Chondrocyte (in vitro differentiated cells): Measurements from ENCODE around the gene SPECC1L. TPM values are rescaled to one million over a fixed set of nuclear protein-coding genes. Genes with fewer than 3 reads are reported as not detected.
"Not testable (repeated sequence)": the region's sequence is repeated elsewhere in the genome, so short reads cannot be mapped to it uniquely, and the experiment has no call there.

Experiments used
- DNase-seq: peaks from one replicate; pipeline ENCODE4 v3.0.0; 2021; ENCODE audit warnings: mixed read lengths, low spot score
- H3K27ac Mint-ChIP-seq: one replicate; pipeline ENCODE4 v1.8.0; 2021; ENCODE audit warnings: mild to moderate bottlenecking, moderate library complexity, mixed read lengths; ENCODE audit not compliant: unreplicated experiment
- H3K27me3 Mint-ChIP-seq: 2 replicates; pipeline ENCODE4 v1.8.0; 2021; ENCODE audit warnings: low read depth, mixed read lengths
- H3K36me3 Mint-ChIP-seq: 2 replicates; pipeline ENCODE4 v1.8.0; 2021; ENCODE audit warnings: low read depth, mixed read lengths
- H3K4me1 Mint-ChIP-seq: 2 replicates; pipeline ENCODE4 v1.8.0; 2021; ENCODE audit warnings: low read depth, mild to moderate bottlenecking, mixed read lengths
- H3K4me3 Mint-ChIP-seq: one replicate; pipeline ENCODE4 v1.8.0; 2021; ENCODE audit warnings: mild to moderate bottlenecking, moderate library complexity, mixed read lengths; ENCODE audit not compliant: unreplicated experiment
- H3K9me3 Mint-ChIP-seq: 2 replicates; pipeline ENCODE4 v1.8.0; 2021; ENCODE audit warnings: low read depth, mixed read lengths
- total RNA-seq: library from RNA; stranded (reverse); gene quantifications from 3 replicates; pipeline ENCODE4 v1.2.1, GENCODE V29; 2021
- TF ChIP-seq, protein P1 (sequence below): fragments of 200-600 bp; sonication (generic); IDR thresholded peaks from 2 replicates; pipeline ENCODE4 v1.5.0; 2021; ENCODE audit warnings: antibody characterized with exemption, mild to moderate bottlenecking, moderate library complexity

SPECC1L gene
- total RNA-seq, 1 donor from 2014 or later, result 91.3 TPM

DNA sequence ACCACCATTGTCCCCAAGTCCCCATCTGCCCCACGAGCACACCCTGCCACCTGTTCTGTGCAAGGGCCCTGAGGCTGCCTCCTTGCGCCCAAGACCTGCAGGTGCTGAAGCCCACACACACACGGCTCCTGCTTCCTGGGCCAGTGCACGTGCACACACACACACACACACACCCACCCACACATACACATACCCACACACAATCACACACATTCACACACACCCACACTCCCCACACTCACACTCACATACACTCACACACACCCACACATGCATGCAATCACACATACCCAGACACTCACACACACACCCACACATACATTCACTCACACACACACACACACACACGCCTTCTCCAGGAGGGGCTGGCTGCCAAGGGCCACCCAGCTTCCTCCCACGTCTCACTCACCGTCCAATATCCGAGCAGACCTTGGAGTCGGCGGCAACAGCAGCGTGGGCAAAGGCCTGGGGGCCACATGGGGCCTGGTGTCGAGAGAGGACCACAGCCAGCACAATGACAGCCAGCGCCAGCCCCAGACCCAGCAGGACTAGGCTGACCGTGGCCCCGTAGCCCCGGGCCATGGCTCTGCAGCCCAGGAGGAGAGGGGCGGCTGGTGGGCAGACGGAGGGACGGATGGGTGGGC, 26.4 kb upstream of the SPECC1L start:
- Mint-ChIP-seq H3K36me3 (no peaks in the 10 kb centered on the region), H3K4me1 (peaks cover 64% of the 10 kb centered on the region), H3K27ac (peak overlapping the region; percentile 93), H3K4me3 (peak overlapping the region; percentile 77), H3K9me3 (no peaks in the 10 kb centered on the region), H3K27me3 (no peaks in the 10 kb centered on the region)
- TF ChIP-seq, protein P1, sequence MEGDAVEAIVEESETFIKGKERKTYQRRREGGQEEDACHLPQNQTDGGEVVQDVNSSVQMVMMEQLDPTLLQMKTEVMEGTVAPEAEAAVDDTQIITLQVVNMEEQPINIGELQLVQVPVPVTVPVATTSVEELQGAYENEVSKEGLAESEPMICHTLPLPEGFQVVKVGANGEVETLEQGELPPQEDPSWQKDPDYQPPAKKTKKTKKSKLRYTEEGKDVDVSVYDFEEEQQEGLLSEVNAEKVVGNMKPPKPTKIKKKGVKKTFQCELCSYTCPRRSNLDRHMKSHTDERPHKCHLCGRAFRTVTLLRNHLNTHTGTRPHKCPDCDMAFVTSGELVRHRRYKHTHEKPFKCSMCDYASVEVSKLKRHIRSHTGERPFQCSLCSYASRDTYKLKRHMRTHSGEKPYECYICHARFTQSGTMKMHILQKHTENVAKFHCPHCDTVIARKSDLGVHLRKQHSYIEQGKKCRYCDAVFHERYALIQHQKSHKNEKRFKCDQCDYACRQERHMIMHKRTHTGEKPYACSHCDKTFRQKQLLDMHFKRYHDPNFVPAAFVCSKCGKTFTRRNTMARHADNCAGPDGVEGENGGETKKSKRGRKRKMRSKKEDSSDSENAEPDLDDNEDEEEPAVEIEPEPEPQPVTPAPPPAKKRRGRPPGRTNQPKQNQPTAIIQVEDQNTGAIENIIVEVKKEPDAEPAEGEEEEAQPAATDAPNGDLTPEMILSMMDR, result no peak
- peak; percentile 87 for DNase-seq

- not testable (repeated sequence) for H3K9me3 Mint-ChIP-seq
Observed at GRCh38 chr22:24245030-24245431, 25.6 kb upstream of the SPECC1L start, which contains the start of gene GGT5. Gene GGT5, minus strand, starts transcription at chr22:24245082. Its CDS starts 357 bp downstream, at chr22:24244725.

GRCh38 chr22:24245584-24246561, 24.8 kb upstream of the SPECC1L start:
- not testable (repeated sequence) for H3K9me3 Mint-ChIP-seq, H3K27me3 Mint-ChIP-seq, H3K36me3 Mint-ChIP-seq
- Mint-ChIP-seq H3K4me3 (peak overlapping the region; percentile 59), H3K27ac (peak overlapping the region; percentile 93), H3K4me1 (peaks cover 64% of the 10 kb centered on the region)
- DNase-seq, result peak; percentile 90

More at GRCh38 chr22:24245030-24245431, 25.6 kb upstream of the SPECC1L start, which contains the start of gene GGT5:
- Mint-ChIP-seq H3K4me3 (peak within 1 kb of the TSS; percentile 77), H3K27ac (peak within 1 kb of the TSS; percentile 93), H3K4me1 (peaks cover 64% of the 10 kb centered on the region)
- DNase-seq, result peak; percentile 63
- H3K36me3 Mint-ChIP-seq, H3K27me3 Mint-ChIP-seq: not testable (repeated sequence)

DNA sequence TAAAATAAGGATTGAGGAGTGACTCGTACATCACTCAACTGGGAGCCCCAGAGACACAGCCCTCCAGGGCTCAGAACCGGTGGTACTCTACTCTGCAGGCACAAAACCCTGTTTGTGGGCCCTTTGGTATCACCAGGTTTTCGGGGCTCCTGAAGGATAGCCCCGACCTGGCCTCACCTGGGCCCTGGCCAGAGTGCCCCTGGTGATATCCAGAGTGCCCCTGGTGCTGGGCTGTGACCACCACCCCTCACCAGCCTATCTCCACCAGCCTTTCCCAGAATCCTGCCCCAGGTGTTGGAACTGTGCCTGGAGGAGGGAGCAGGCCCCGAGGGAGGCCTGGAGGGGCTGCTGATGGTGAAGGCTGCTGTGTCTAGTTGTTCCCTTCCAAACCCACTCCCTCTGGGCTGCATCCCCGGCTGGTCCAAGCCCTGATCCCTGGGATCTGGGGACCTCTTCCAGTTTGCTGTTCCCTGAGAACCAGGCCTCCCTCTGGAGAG, 23.6 kb upstream of the SPECC1L start:
- peak overlapping the region; percentile 93 for H3K27ac Mint-ChIP-seq
- H3K9me3 Mint-ChIP-seq, result no peaks in the 10 kb centered on the region
- peaks cover 58% of the 10 kb centered on the region for H3K4me1 Mint-ChIP-seq
- peak; percentile 58 for DNase-seq
- no peaks in the 10 kb centered on the region for H3K27me3 Mint-ChIP-seq
- no peaks in the 10 kb centered on the region for H3K36me3 Mint-ChIP-seq
- no peak overlapping the region for H3K4me3 Mint-ChIP-seq
- TF ChIP-seq, protein P1, result no peak

DNA sequence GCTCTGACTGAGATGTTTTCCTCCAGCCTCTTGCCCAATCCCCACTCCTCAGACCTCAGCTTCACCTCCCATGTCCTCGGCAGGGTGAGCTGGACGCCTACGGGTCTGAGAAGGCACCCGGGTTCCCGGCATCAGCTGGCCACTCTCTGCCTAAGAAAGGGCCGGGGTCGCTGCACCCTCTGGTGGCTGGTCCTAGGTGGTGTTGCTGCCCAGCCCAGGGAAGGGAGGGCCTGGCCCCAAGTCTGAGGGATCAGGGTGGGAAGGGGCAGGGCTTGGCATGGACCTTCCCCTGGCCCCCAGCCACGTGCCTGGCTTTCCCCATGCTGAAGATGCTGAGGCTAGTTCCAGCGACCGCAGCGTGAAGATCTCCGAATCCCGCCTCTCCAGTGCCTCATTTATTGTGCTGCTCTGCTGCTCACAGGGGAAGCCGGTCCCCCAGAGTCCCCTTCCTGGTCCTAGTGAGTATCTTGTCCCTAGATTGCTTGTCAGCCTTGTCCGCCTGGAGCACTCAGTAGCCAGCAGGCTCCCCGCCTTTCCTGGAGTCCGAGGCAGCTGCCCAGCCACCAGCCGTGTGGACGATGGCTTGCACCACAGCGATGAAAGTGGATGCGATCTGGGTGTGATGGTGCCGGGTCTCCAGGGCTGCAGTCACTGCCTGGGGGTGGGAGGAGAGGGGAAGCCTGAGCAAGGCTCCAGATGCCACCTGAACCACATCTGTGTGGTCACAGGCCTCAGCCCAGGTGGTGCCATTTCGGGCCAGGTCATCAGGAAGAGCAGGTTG, 22.9 kb upstream of the SPECC1L start:
- H3K9me3 Mint-ChIP-seq, result no peaks in the 10 kb centered on the region
- peaks cover 51% of the 10 kb centered on the region for H3K4me1 Mint-ChIP-seq
- TF ChIP-seq, protein P1, result peak; percentile 90
- H3K27ac Mint-ChIP-seq, result peak overlapping the region; percentile 93
- no peaks in the 10 kb centered on the region for H3K36me3 Mint-ChIP-seq
- peak; percentile 97 for DNase-seq
- H3K27me3 Mint-ChIP-seq, result no peaks in the 10 kb centered on the region
- H3K4me3 Mint-ChIP-seq, result no peak overlapping the region

- DNase-seq, result peak; percentile 81
- H3K4me1 Mint-ChIP-seq, result peaks cover 42% of the 10 kb centered on the region
- not testable (repeated sequence) for H3K4me3 Mint-ChIP-seq, H3K9me3 Mint-ChIP-seq, H3K27ac Mint-ChIP-seq, H3K27me3 Mint-ChIP-seq, H3K36me3 Mint-ChIP-seq
Observed at GRCh38 chr22:24248611-24249010, 22.0 kb upstream of the SPECC1L start.

- H3K27ac Mint-ChIP-seq, H3K36me3 Mint-ChIP-seq, H3K27me3 Mint-ChIP-seq, H3K9me3 Mint-ChIP-seq, H3K4me3 Mint-ChIP-seq, DNase-seq: not testable (repeated sequence)
- H3K4me1 Mint-ChIP-seq, result peaks cover 34% of the 10 kb centered on the region
Observed at GRCh38 chr22:24249413-24249812, 21.2 kb upstream of the SPECC1L start.

DNA sequence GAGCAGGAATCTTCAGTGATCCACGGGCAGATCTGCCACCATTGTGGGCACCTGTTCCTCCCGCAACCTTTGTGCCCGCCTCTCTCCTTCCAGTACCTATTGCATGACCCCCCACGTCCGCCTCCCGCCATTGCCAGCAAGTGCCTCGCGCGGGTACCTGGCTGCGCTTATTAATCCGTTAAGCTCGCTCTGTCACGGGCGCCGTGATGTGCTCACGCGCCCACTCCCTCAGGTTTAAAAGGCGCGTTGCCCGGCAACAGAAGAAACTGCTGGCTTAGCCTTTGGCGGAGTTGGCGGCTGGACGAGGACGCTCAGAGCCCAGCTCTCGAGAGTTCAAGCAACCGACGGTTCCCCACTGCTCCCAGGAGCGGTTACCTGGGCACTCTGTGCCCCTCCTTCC, 19.3 kb upstream of the SPECC1L start:
- H3K27me3 Mint-ChIP-seq, result not testable (repeated sequence)

DNA sequence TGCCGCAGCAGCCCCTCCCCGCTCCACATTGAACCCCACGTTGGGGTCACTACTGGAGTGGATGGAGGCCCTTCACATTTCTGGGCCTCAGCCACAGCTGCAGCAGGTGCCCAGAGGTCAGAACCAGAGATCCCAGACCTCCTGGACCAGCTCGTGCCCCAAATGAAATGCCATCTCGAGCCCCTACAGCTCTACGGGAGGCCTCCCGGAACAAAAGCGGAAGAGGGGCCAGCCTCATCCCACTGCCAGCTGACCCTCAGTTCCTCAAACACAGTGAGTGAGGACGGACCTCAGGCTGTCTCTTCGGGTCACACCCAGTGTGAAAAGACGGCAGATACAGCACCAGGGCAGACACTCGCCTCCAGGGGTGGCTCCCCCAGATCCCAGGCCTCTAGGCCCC, 17.5 kb upstream of the SPECC1L start:
- not testable (repeated sequence) for H3K27me3 Mint-ChIP-seq, DNase-seq, H3K4me1 Mint-ChIP-seq, H3K36me3 Mint-ChIP-seq, H3K27ac Mint-ChIP-seq, H3K4me3 Mint-ChIP-seq, H3K9me3 Mint-ChIP-seq

More for the DNA sequence above, 19.3 kb upstream of the SPECC1L start:
- H3K9me3 Mint-ChIP-seq, H3K4me3 Mint-ChIP-seq, H3K36me3 Mint-ChIP-seq, DNase-seq, H3K27ac Mint-ChIP-seq: not testable (repeated sequence)
- peaks cover 17% of the 10 kb centered on the region for H3K4me1 Mint-ChIP-seq
